Right lobe of liver (tissue), 6 donors: Measurements from ENCODE around the gene PILRA. TPM values are rescaled to one million over a fixed set of nuclear protein-coding genes. Genes with fewer than 3 reads are reported as not detected.

Experiments used
- ATAC-seq, 4 donors: fragments of 200-7000 bp; cut with Tn5 transposase; one replicate each; pipeline ENCODE4 v1.9.1; 2020; ENCODE audit warnings: mild to moderate bottlenecking in 4 of 4, moderate library complexity in 4 of 4
- DNase-seq, 3 donors: peaks; one replicate each; pipeline ENCODE4 v3.0.0-alpha.2; 2020
- H3K27ac ChIP-seq, 3 donors: fragments of 200-600 bp; one replicate each; pipeline ENCODE4 v1.8.0; 2022
- H3K27me3 ChIP-seq, 2 donors: fragments of 200-600 bp; one replicate each; pipeline ENCODE4 v1.8.0; 2022
- H3K36me3 ChIP-seq, 4 donors: fragments of 200-600 bp; sonication (generic) in 1 of 4; one replicate each; pipeline versions ENCODE4 v1.5.1 to v1.8.0; 2017 to 2022; ENCODE audit warnings: control low read depth in 1 of 4
- H3K4me1 ChIP-seq, 4 donors: fragments of 200-600 bp; sonication (generic) in 1 of 4; one replicate each; pipeline versions ENCODE4 v1.5.1 to v1.8.0; 2017 to 2022; ENCODE audit warnings: control low read depth in 1 of 4
- H3K4me3 ChIP-seq, 3 donors: fragments of 200-600 bp; one replicate each; pipeline ENCODE4 v1.8.0; 2022
- H3K9me3 ChIP-seq, 4 donors: fragments of 200-600 bp; sonication (generic) in 1 of 4; one replicate each; pipeline versions ENCODE4 v1.5.1 to v1.8.0; 2017 to 2022; ENCODE audit warnings: control low read depth in 1 of 4
- CTCF ChIP-seq, 4 donors: fragments of 200-600 bp in 3 of 4; fragments of 450-650 bp in 1 of 4; IDR thresholded peaks; one replicate each; pipeline versions ENCODE4 v1.5.1 to v1.8.0; 2016 to 2022; ENCODE audit warnings: antibody characterized with exemption in 4 of 4, mild to moderate bottlenecking in 2 of 4
- POLR2A ChIP-seq: fragments of 450-650 bp; IDR thresholded peaks from one replicate; pipeline ENCODE4 v1.6.1; 2017; ENCODE audit warnings: antibody characterized with exemption, mild to moderate bottlenecking
- WGBS: methylation state at CpG from one replicate; pipeline ENCODE4 v1.1.6; 2018; ENCODE audit warnings: low coverage, low lambda C conversion rate; ENCODE audit not compliant: insufficient coverage; ENCODE audit errors: missing lambda C conversion rate; 5-methylcytosine and 5-hydroxymethylcytosine counted together
- intact Hi-C, 2 donors: fragments of 100-400 bp; cut with DNase I; formaldehyde crosslinking; loops; one replicate each; pipeline versions ENCODE4 v1.11.2 to v1.14.1; 2022
- total RNA-seq, 6 experiments: library from RNA; depleted of rRNA in 2 of 6; stranded (reverse); fragments of >200 nt in 2 of 6; fragmentation: NEBNext Ultra II Directional in 3 of 6; extraction: Animal tissue kit (Norgen Biotek cat#: 25700) in 3 of 6; gene quantifications; one replicate each; pipeline versions ENCODE4 v1.1.0 to v1.2.4, GENCODE V29; 2016 to 2023
- donor health status: DM: no; HTN: yes; CAD: no.
- donor health status: DM: no; HTN: no; CAD: no.
- donor health status: DM: no; HTN: no; CAD: no.
- donor health status: DM: no; HTN: yes; CAD: no.
- donor health status: DM: no; HTN: yes; CAD: no.

The PILRA gene
- total RNA-seq, 6 experiments from 2014 or later = 1.4 to 7.1 (median 4.0) TPM

- 76% methylated on average over 6 of the region's 6 CpGs for WGBS
- DNase-seq = no peak
- no peak for TF ChIP-seq POLR2A
- peaks cover 0 to 6% (median 2%) of the 10 kb centered on the region in 4 donors for H3K4me1 ChIP-seq
- no peak for ATAC-seq
- no peaks in the 10 kb centered on the region for H3K36me3 ChIP-seq
- no peak overlapping the region for H3K27ac ChIP-seq
- no peaks in the 10 kb centered on the region for H3K9me3 ChIP-seq
- H3K4me3 ChIP-seq = no peak overlapping the region
- intact Hi-C loops = no loop called here
- H3K27me3 ChIP-seq = no peaks in the 10 kb centered on the region
These were observed 50.0 kb downstream of the PILRA start for GRCh38 chr7:100423315-100423714.

- Histone ChIP-seq H3K27ac (no peak overlapping the region), H3K36me3 (no peaks in the 10 kb centered on the region), H3K4me3 (no peak overlapping the region), H3K27me3 (no peaks in the 10 kb centered on the region), H3K4me1 (peaks cover 0 to 7% (median 2%) of the 10 kb centered on the region in 4 donors), H3K9me3 (no peaks in the 10 kb centered on the region)
- 58% methylated on average over 1 of the region's 1 CpG for WGBS
- no peak for TF ChIP-seq POLR2A
- no peak for TF ChIP-seq CTCF (IDR thresholded peaks at IDR 0.05)
- intact Hi-C loops = no loop called here
- ATAC-seq (no peak), DNase-seq (no peak)
These were observed 52.1 kb downstream of the PILRA start for GRCh38 chr7:100425347-100425746.

- H3K27me3 ChIP-seq = no peaks in the 10 kb centered on the region
- no peak for TF ChIP-seq POLR2A
- no peak for TF ChIP-seq CTCF (IDR thresholded peaks at IDR 0.05)
- intact Hi-C loops = no loop called here
These were observed 53.2 kb downstream of the PILRA start for GRCh38 chr7:100426516-100426915.

GRCh38 chr7:100427762-100428198 is 54.5 kb downstream of the PILRA start:
- H3K36me3 ChIP-seq = no peaks in the 10 kb centered on the region
- TF ChIP-seq POLR2A = no peak
- TF ChIP-seq CTCF (IDR thresholded peaks at IDR 0.05) = no peak
- H3K9me3 ChIP-seq = no peaks in the 10 kb centered on the region
- intact Hi-C loops = no loop called here
- H3K4me3 ChIP-seq = peak overlapping the region; percentile 84 to 85 (median 84)
- DNase-seq (no peak), ATAC-seq (no peak)
- H3K27me3 ChIP-seq = no peaks in the 10 kb centered on the region
- peak overlapping the region; percentile 98 to 99 (median 98) for H3K27ac ChIP-seq
- H3K4me1 ChIP-seq = peaks cover 0 to 21% (median 2%) of the 10 kb centered on the region in 4 donors
- 39% methylated on average over 12 of the region's 16 CpGs for WGBS

More at GRCh38 chr7:100426516-100426915, 53.2 kb downstream of the PILRA start:
- H3K4me3 ChIP-seq = no peak overlapping the region
- H3K4me1 ChIP-seq = peaks cover 0 to 15% (median 2%) of the 10 kb centered on the region in 4 donors
- DNase-seq = no peak
- H3K9me3 ChIP-seq = no peaks in the 10 kb centered on the region
- H3K27ac ChIP-seq = no peak overlapping the region
- ATAC-seq = no peak
- no peaks in the 10 kb centered on the region for H3K36me3 ChIP-seq

GRCh38 chr7:100428199-100428966 is 55.1 kb downstream of the PILRA start, which contains the start of gene ZCWPW1:
TSS of gene ZCWPW1 (minus strand) at chr7:100428703. CDS start at chr7:100420649, 8,054 bp downstream.
- Histone ChIP-seq H3K36me3 (peaks cover 0 to 5% (median 2%) of the 10 kb centered on the region in 4 donors), H3K27me3 (no peaks in the 10 kb centered on the region), H3K27ac (peak within 1 kb of the TSS; percentile 98 to 99 (median 98)), H3K9me3 (no peaks in the 10 kb centered on the region), H3K4me1 (peaks cover 0 to 24% (median 2%) of the 10 kb centered on the region in 4 donors), H3K4me3 (peak within 1 kb of the TSS; percentile 84 to 85 (median 84))
- under 1% methylated on average over 37 of the region's 66 CpGs for WGBS
- ATAC-seq (peak; percentile 69 to 79 (median 75)), DNase-seq (peak; percentile 96 to 97 (median 97))
- no peak for TF ChIP-seq CTCF (IDR thresholded peaks at IDR 0.05)
- peak; percentile 100 for TF ChIP-seq POLR2A
- intact Hi-C loops = no loop called here
